Sigmoid colon (tissue), 4 donors: ENCODE data around the gene ZDHHC11B.
"Not testable (repeated sequence)": the region's sequence is repeated elsewhere in the genome, so short reads cannot be mapped to it uniquely, and the experiment has no call there.

Source experiments
- EP300 ChIP-seq, 4 donors: sonication (generic); formaldehyde crosslinking; IDR thresholded peaks; one replicate each; pipeline ENCODE4 v1.6.1; 2017; ENCODE audit warnings: antibody characterized with exemption in 4 of 4
- POLR2AphosphoS5 ChIP-seq, 4 donors: sonication (generic); formaldehyde crosslinking; IDR thresholded peaks; one replicate each; pipeline ENCODE4 v1.6.1; 2017; ENCODE audit warnings: antibody characterized with exemption in 4 of 4
- TF ChIP-seq, protein P1 (sequence below), 4 experiments: fragments of 450-650 bp in 3 of 4; fragments of 200-600 bp in 1 of 4; IDR thresholded peaks; one replicate each; pipeline ENCODE4 v1.5.1; 2016 to 2019; ENCODE audit warnings: antibody characterized with exemption in 4 of 4, mild to moderate bottlenecking in 3 of 4, moderate library complexity in 2 of 4

DNA sequence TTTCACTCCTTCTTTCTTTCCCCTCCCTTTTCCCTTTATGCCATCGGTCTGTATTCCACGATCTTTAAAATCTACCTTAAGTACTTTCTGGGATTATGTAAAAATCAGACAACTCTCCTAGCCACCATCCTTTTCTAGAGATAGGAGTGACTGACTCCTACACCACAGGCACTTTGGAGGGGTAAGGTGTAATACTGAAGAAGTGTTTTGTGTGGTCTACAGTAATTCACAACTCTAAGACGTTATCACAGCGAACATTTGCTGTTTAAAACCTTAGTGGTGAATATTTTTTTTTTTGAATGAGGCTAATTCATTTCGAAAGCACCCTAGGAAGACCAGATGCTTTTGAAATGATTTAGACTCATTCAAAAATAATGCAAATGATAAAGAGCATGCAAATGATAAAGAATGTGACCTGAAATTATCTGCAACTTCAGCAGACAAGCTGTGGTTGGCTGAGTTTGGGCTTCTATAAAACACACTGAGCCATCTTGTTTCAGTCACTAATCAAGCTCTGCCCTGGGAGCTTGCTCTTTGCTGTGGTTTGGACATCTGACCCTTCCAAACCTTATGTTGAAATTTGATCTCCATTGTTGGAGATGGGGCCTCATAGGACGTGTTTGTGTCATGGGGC lies 14.1 kb upstream of the ZDHHC11B start:
- TF ChIP-seq, protein P1, sequence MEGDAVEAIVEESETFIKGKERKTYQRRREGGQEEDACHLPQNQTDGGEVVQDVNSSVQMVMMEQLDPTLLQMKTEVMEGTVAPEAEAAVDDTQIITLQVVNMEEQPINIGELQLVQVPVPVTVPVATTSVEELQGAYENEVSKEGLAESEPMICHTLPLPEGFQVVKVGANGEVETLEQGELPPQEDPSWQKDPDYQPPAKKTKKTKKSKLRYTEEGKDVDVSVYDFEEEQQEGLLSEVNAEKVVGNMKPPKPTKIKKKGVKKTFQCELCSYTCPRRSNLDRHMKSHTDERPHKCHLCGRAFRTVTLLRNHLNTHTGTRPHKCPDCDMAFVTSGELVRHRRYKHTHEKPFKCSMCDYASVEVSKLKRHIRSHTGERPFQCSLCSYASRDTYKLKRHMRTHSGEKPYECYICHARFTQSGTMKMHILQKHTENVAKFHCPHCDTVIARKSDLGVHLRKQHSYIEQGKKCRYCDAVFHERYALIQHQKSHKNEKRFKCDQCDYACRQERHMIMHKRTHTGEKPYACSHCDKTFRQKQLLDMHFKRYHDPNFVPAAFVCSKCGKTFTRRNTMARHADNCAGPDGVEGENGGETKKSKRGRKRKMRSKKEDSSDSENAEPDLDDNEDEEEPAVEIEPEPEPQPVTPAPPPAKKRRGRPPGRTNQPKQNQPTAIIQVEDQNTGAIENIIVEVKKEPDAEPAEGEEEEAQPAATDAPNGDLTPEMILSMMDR (IDR thresholded peaks at IDR 0.05), result not testable (repeated sequence)
- not testable (repeated sequence) for TF ChIP-seq POLR2AphosphoS5, EP300 (IDR thresholded peaks at IDR 0.05)
